PFSK-1 (cell line): Measurements from ENCODE around the gene PRSS33.

Experiments used
- FOXP2 ChIP-seq: optimal IDR thresholded peaks from 2 replicates; pipeline ENCODE3; 2011; ENCODE audit warnings: borderline replicate concordance, control low read depth, inconsistent platforms; ENCODE audit not compliant: insufficient read depth; ENCODE audit errors: extremely low read length, extremely low read depth
- POLR2AphosphoS5 ChIP-seq: IDR thresholded peaks from 2 replicates; pipeline ENCODE4 v1.6.1; 2012; ENCODE audit warnings: low read depth, mild to moderate bottlenecking, control low read depth, low read length, moderate library complexity
- SIN3A ChIP-seq: IDR thresholded peaks from 2 replicates; pipeline ENCODE4 v1.6.1; 2012; ENCODE audit warnings: mild to moderate bottlenecking, low read length, moderate library complexity, borderline replicate concordance; ENCODE audit not compliant: insufficient read depth
- TAF1 ChIP-seq: IDR thresholded peaks from 2 replicates; pipeline ENCODE4 v1.6.1; 2012; ENCODE audit warnings: low read length, control low read depth, borderline replicate concordance; ENCODE audit not compliant: insufficient read depth
- TF ChIP-seq, protein P1 (sequence below), 2 experiments: IDR thresholded peaks; 2 replicates each; pipeline versions ENCODE4 v1.6.1 to v1.8.0; 2011 to 2012; ENCODE audit warnings: low read depth in 2 of 2, low read length in 2 of 2, control low read depth in 1 of 2, inconsistent platforms in 1 of 2, mild to moderate bottlenecking in 1 of 2, moderate library complexity in 1 of 2; ENCODE audit not compliant: insufficient read depth in 1 of 2

GRCh38 chr16:2816751-2817339 is 29.5 kb upstream of the PRSS33 start, which contains the start of gene PRSS21:
- TF ChIP-seq SIN3A (no peak), POLR2AphosphoS5 (no peak), TAF1 (no peak), FOXP2 (no peak)
- TF ChIP-seq, protein P1, sequence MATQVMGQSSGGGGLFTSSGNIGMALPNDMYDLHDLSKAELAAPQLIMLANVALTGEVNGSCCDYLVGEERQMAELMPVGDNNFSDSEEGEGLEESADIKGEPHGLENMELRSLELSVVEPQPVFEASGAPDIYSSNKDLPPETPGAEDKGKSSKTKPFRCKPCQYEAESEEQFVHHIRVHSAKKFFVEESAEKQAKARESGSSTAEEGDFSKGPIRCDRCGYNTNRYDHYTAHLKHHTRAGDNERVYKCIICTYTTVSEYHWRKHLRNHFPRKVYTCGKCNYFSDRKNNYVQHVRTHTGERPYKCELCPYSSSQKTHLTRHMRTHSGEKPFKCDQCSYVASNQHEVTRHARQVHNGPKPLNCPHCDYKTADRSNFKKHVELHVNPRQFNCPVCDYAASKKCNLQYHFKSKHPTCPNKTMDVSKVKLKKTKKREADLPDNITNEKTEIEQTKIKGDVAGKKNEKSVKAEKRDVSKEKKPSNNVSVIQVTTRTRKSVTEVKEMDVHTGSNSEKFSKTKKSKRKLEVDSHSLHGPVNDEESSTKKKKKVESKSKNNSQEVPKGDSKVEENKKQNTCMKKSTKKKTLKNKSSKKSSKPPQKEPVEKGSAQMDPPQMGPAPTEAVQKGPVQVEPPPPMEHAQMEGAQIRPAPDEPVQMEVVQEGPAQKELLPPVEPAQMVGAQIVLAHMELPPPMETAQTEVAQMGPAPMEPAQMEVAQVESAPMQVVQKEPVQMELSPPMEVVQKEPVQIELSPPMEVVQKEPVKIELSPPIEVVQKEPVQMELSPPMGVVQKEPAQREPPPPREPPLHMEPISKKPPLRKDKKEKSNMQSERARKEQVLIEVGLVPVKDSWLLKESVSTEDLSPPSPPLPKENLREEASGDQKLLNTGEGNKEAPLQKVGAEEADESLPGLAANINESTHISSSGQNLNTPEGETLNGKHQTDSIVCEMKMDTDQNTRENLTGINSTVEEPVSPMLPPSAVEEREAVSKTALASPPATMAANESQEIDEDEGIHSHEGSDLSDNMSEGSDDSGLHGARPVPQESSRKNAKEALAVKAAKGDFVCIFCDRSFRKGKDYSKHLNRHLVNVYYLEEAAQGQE (IDR thresholded peaks at IDR 0.05; ENCODE audit: insufficient read depth in 1 of 2, low read depth in 2 of 2, low read length in 2 of 2), result no peak
